Fibroblast of villous mesenchyme (primary cell): ENCODE measurements around the gene ADCY6. TPM values are rescaled to one million over a fixed set of nuclear protein-coding genes. Genes with fewer than 3 reads are reported as not detected.

Source experiments
- DNase-seq: peaks from one replicate; pipeline ENCODE4 v3.0.0-alpha.2; 2010; ENCODE audit warnings: low read depth
- H3K4me3 ChIP-seq: 2 replicates; pipeline ENCODE4 v1.5.1; 2011; ENCODE audit warnings: low read depth, mild to moderate bottlenecking, low read length
- CTCF ChIP-seq: IDR thresholded peaks from 2 replicates; pipeline ENCODE4 v1.5.1; 2012; ENCODE audit warnings: low read depth, mild to moderate bottlenecking, low read length; ENCODE audit not compliant: insufficient read depth
- total RNA-seq: library from RNA; depleted of rRNA; stranded (reverse); fragments of >200 nt; gene quantifications from 2 replicates; pipeline ENCODE4 v1.2.3, GENCODE V29; 2012

ADCY6 gene
- total RNA-seq, 1 donor, result 47.1 TPM

GRCh38 chr12:48810903-48811431, 22.1 kb upstream of the ADCY6 start:
- no peak for TF ChIP-seq CTCF
- H3K4me3 ChIP-seq, result peak overlapping the region; percentile 21
- DNase-seq, result peak; percentile 97

- no peak for DNase-seq
- no peak for TF ChIP-seq CTCF
- H3K4me3 ChIP-seq, result no peak overlapping the region
Measured at GRCh38 chr12:48807981-48808380, 19.1 kb upstream of the ADCY6 start.

- no peak overlapping the region for H3K4me3 ChIP-seq
- no peak for TF ChIP-seq CTCF
- DNase-seq, result no peak
Measured at GRCh38 chr12:48803675-48804074, 14.8 kb upstream of the ADCY6 start.

- DNase-seq, result no peak
- no peak overlapping the region for H3K4me3 ChIP-seq
- no peak for TF ChIP-seq CTCF
Measured at GRCh38 chr12:48800971-48801370, 12.1 kb upstream of the ADCY6 start.

GRCh38 chr12:48800457-48800856, 11.6 kb upstream of the ADCY6 start:
- no peak for TF ChIP-seq CTCF
- DNase-seq, result no peak
- H3K4me3 ChIP-seq, result no peak overlapping the region

GRCh38 chr12:48796976-48797375, 8.1 kb upstream of the ADCY6 start:
- TF ChIP-seq CTCF, result no peak
- DNase-seq, result no peak
- no peak overlapping the region for H3K4me3 ChIP-seq
